GM19043 (cell line): ENCODE data around the gene FHIP1A.
"Not testable (repeated sequence)": the region's sequence is repeated elsewhere in the genome, so short reads cannot be mapped to it uniquely, and the experiment has no call there.

ENCODE experiments used
- ATAC-seq: cut with Tn5 transposase; IDR thresholded peaks from one replicate; pipeline ENCODE4 v1.9.1; 2021; ENCODE audit warnings: low read depth; ENCODE audit not compliant: unreplicated experiment

The FHIP1A gene

DNA sequence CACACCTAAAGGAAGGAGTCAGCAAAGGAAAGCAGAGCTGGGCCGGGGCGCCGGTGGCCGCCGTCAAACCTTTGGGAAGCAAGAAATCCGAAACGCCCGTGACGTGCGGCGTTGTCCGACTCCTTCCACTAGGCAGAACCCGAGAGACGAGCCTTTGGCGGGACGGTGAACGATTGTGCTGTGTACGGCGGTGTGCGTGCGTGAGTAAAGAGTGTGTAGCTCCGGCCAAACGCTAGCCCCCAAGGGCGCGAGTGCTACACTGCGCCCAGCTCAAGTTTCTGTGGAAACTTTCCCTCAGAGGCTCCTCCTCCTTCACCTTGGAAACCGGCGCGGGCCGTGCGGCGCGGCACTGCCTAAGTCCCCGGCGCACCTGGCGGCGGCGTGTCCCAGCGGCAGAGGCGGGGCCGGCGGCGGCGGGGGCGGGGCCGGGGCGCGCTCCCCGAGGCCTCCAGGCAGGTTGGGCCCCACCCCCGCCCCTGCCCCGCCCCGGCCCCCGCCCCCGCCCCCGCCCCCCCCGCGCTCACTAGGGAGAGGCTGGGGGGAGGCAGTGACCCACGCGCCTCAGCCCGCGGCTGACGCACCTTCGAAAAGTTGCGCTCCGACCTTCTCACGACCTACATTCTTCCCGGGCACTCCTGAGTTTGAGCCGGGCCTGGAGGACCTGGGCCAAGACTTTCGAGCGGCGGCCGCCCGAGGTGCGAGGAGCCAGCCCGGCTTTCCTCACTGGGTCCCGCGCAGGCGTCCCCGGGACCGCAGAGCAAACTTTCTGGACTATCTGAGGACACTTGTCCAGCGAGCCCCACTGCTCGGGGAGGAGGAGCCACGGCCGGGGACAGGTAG lies at the start of gene FHIP1A:
TSS of gene FHIP1A (plus strand) at position 547 of the 840 bp plus-strand sequence. CDS start 157,084 bp downstream, outside the sequence.
- ATAC-seq = peak; percentile 67

DNA sequence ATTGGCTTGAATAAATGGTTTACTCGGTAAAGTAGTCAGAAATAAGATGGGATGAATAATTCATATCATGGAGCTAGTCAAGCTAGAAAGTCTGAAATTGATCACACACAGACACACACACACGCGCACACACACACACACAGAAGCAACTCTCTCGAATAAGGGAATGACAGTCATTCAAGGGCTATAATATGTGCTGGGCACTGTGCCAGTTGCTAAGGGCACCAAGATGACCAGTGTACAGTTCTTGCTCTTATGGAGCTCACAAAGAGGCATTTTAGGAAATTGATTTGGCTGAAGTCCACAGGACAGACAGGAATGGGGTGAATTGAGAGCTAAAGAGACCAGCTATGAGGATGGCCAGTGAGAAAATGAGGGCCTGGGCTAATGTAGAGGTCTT lies 49.4 kb upstream of the FHIP1A start:
- ATAC-seq = no peak

DNA sequence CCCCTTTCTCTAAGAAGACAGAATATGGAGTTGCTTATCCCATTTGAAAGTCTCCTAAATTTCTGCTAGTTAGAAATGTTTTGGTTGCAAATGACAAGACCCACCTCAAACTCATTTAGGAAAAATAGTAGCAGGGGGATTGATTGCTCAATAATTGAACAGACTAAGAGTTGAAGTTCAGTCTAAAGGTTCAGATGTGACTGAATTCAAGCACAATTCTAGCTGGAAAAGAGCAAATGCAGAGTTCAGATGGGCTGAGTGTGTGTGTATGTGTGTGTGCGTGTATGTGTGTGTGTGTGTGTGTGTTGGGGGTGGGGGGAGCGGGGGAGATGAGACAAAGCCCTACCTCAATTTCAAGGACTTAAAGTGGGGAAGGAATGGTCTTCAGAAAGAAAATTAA lies 47.9 kb upstream of the FHIP1A start:
- no peak for ATAC-seq

DNA sequence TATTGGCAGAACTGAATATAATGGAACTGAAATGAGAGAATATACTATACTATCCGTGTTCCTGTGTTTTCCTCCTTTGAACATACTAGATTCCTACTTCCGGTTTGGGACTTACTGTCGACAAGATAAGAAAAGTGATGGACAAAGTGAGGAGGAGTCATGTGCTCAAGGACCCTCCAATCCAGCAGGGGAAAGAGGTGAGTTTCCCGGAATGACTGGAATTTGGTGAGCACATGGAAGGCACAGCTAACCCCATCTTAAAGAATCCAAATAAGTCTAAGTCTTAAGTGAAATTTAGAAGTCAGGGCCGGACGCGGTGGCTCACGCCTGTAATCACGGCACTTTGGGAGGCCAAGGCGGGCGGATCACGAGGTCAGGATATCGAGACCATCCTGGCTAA lies 47.0 kb upstream of the FHIP1A start:
- ATAC-seq = no peak

DNA sequence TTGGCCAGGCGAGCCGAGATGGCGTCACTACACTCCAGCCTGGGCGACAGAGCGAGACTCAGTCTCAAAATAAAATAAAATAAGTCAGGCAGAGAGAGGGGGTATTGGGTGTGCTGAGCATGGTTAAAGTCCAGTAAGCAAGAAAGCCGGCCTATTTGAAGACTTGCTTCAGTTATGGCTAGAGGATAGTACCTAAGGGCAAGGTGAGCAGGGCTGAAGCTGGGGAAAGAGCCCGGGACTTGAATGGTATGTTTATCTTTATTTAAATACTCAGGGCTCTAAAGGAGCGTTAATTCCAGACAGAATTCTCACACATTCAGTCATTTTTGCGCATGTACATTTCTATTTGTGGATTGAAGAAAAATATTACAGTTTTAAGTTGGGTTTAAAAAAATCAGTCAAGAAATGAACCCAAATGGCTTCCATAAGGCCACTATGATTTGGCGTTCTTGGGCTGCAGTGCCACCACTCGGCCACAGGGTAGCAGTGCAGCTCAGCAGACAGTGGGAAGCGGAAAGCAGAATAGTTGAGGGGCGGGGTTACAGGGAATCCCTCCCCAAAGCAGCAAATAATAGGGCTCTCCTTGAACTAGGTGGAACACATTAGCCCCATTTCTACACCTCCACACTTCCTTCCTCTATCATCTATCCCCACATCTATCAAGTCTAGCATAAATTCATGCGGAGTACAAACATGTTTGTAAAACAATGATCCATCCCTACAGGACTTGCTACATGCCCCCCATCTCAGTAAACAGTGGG lies 46.4 kb upstream of the FHIP1A start:
- peak; percentile 98 for ATAC-seq

DNA sequence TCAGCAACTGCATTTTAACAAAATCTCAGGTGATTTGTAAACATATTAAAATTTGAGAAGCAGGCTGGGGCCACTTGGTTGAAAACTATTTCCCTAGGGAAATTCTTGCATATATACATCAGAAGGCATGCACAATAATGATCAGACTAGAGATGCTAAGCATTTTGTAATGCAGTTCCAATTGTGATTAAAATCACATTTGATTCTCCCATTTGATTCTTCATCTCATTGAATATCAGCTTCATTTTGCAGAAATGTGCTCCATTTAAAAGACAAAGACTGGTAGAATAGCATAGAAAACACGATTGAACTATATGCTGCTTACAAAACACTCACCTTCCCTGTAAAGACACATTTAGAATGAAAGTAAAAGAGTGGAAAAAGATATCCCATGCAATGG lies 32.4 kb upstream of the FHIP1A start:
- ATAC-seq = no peak

DNA sequence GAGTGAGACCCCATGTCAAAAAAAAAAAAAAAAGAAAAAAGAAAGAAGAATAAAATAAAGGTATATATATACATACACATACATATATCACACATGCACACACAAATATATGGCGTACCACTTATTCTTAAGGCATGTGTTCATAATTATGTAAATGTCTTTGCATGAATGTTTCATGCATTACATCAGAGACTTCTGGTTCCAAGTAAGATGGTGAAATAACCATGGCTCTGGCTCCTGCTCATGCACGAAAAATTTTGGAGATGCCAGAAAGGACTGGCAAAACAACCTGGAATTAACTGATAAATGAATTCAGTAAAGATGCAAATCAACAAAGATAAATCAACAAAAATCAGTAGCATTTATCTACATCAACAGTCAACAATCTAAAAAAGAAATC lies 19.7 kb upstream of the FHIP1A start:
- no peak for ATAC-seq

DNA sequence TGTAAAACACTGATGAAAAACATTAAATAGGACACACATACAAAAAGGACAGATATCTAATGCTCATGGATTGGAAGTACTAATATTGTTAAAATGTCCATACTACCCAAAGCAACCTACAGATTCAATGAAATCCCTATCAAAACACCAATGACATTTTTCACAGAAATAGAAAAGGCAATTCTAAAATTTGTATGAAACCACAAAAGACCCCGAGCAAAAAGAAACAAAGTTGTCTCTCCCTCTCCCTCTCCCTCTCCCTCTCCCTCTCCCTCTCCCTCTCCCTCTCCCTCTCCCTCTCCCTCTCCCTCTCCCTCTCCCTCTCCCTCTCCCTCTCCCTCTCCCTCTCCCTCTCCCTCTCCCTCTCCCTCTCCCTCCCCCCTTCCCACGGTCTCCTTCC lies 19.2 kb upstream of the FHIP1A start:
- ATAC-seq = not testable (repeated sequence)

DNA sequence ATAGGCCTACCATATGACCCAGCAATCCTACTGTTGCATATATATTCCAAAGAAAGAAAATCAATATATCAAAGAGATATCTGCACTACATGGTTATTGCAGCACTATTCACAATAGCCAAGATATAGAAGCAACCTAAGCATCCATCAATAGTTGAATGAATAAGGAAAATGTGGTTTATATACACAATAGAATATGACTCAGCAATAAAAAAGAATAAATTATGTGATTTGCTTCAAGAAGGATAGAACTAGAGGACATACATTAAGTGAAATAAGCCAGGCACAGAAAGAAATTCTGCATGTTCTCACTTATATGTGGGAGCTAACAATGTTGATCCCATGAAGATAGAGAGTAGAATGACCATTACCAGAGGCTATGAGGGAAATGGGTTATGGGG lies 13.1 kb upstream of the FHIP1A start:
- ATAC-seq = no peak

DNA sequence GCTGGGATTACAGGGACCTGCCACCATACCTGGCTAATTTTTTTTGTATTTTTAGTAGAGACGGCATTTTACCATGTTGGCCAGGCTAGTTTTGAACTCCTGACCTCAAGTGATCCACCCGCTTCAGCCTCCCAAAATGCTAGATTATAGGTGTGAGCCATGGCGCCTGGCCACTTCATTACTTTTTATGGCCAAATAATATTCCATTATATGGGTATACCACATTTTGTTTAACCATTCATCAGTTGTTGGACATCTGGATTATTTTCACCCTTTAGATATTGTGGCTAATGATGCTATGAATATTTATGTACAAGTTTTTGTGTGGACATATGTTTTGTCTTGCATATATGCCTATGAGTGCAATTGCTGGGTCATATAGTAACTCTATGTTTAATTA lies 8.6 kb upstream of the FHIP1A start:
- no peak for ATAC-seq

DNA sequence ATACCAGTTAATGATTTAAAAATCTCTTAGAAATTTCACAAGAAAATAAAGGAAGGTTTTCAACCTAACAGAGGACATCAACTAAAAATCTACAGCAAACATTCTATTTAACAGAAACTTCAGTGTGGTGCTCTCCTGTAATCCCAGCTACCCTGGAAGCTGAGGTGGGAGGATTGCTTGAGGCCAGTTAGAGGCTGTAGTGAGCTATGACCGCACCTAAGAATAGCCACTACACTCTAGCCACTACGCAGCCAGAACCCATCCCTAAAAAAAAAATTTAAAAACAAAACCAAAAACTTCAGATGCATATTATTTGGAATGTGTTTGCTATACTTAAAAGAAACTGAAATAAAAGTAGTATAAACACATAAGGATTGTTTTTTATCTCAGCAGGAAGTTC lies 7.2 kb upstream of the FHIP1A start:
- no peak for ATAC-seq

DNA sequence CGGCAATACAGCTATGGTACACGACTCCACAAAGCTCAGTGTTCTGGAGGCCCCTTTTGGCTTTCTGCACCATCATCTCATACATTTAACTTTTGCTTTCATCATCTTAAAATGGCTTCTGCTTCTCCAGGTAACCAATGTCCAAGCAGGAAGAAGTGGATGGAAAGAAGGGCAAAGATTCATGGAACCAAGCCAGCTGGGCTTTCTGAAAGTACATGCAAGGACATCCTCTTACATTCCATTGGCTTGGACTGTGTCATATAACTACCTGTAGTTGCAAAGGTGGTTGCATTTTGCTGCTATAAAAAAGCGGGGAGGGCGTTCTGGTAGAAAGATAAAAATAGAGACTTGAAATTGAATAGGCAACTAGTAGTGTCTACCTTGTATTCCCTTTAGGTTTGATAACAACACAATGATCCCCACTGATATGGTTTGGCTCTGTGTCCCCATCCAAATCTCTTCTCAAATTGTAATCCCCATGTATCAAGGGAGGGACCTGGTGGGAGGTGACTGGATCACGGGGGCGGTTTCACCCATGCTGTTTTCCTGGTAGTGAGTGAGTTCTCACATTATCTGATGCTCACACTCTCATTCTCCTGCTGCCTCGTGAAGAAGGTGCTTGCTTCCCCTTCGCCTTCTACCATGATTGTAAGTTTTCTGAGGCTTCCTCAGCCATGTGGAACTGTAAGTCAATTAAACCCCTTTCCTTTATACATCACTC lies 6.7 kb upstream of the FHIP1A start:
- ATAC-seq = no peak

DNA sequence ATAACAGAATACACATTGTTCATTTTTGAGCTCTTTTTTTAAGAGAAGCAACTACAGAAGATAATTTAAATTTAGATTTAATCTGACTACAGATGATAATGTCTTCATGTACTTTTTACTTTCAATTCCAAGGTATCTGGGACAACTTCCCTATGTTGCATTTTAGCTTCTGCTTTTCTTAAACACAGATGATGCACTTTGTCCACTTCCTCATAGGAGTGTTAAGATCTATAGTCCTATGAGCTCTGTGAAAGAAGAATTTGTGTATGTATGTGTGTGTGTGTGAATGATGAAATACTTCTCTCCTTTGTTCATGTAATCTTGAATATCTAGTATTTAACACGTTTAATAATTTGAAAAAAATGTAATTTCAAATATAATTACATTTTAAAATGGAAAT lies 5.3 kb upstream of the FHIP1A start:
- ATAC-seq = no peak

DNA sequence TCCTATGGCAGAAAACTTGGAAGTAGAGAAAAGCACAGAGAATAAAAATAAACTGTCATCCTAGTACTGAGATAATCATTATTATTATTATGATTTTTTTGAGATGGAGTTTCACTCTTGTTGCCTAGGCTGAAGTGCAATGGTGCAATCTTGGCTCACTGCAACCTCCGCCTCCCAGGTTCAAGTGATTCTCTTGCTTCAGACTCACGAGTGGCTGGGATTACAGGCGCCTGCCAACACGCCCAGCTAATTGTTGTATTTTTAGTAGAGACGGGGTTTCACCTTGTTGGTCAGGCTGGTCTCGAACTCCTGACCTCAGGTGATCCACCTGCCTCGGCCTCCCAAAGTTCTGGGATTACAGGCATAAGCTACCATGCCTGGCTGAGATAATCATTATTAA lies 4.2 kb upstream of the FHIP1A start:
- ATAC-seq = not testable (repeated sequence)

DNA sequence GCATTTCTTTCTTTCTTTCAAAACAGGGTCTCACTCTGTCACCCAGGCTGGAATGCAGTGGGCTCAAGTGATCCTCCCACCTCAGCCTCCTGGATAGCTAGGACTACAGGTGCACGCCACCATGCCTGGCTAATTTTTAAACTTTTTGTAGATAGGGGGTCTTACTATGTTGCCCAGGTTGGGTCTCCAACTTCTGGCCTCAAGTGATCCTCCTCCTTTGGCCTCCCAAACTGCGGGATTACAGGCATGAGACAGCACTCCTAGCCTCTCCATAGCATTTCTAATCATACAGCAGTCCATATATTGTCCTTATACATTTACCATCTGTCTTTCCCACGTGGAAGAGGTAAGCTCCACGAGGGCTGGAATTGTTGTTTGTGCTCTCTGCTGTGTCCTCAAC lies 2.0 kb upstream of the FHIP1A start:
- ATAC-seq = no peak

DNA sequence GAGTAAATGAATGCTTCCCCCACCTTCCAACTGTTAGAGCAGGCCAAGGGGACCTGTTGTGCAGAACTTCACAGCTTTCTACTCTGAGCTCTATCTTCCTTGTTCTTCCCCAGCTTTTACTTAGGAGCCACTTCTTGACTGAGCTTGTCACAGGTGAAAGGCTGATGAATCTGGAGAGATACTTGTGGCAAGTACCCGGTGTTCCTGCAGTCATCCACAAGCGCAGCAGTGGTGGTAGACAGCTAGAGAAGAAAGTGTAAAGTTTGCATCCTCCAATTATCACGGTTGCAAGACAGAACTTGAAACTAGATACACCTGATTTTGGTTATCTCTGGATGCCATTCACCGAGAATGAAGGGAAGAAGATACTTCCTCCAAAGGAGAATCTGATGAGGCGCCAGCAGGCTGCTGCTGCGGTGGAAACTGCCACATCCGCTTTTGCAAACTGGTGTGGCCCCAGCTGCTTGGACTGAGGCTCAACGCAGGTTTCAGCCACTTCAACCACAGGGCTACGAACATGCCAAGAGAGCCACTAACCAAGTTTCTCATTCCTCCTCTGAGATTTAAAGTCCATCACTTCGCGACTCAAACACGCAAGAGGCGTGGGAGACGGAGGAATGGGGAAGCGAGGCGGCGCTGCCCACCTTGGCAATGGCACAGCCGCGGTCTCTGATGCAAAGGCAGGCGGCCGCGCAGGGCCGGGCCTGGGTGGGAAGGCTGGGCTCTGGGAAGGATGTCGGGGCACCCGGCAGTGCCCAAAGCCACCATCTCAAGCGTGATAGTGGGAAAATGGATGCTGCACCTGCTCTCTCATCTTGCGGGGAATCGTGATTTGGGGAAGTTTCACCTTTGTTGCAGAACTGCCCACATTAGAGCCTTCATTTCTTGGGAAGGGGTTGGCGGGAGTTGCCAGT lies 1.3 kb upstream of the FHIP1A start:
- ATAC-seq = peak; percentile 83

DNA sequence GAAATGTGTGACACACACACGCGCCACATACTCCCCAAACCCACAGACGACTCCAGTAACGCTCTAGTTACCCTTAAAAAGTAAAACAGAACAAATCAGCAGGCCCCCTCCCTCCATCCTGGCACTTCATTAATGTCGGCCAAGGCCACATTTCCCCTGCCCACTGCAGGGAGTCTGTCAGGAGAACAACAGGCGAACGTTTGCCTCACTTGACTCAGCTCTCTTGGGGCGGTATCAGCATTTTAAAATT lies 671 bp upstream of the FHIP1A start:
- ATAC-seq = peak; percentile 2

DNA sequence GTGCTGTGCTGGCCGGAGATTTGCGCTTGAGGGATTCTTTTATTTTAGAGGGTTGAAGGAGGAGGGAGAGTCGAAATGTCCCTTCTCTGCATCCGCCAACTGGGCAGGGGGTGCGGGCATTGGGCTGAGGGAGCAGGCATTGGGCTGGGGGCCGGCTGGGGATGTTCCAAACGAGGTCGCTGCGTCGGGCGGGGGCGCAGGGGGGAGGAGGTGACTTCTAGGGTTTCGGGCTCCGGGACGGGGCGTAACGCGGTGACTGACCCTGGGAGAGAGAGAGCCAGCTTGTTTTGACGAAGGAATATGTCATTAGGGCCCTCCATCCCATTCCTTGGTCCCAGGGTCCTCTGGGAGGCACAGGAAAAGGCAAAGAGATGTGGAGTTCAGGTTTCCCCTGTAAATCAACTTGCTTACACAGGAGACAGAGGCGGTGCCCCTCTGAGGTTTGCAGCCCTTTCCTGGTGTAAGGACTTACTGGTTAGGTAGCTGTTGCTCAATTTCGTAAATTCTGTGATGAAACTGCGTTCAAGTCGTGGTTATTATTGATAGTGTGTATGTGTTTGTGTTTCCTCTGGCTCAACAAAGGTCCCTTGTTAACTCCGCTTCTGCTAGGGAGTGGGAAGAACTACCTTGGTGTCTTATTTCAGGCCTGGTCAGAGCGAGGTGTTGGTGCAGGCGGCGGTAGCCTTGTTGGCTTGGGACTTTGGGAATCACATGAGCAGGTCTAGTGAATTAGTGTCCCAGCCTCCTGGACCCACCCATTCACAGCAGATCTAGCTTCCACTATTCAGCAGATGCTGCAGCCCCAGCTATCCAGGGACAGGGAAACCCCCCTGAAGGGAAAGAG lies 716 bp downstream of the FHIP1A start:
- no peak for ATAC-seq

DNA sequence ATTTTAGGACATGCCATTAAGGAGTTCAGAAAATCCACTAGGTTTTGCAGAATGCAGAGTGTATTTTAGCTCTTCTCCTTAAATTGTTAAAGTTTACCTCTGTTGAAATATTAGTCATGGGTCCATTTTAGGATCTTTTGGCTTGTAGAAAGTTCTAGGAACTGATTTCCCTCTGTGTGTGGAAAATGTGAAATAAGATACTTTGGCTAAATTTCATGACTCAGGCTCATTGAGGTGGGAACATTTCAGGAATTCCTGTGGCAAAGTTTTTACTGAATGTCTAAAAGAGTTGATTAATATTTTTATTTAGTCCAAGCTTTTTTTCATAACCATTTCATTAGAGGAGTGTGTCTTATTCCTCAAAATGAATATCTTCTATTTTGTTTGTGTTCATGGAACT lies 7.0 kb downstream of the FHIP1A start:
- no peak for ATAC-seq

DNA sequence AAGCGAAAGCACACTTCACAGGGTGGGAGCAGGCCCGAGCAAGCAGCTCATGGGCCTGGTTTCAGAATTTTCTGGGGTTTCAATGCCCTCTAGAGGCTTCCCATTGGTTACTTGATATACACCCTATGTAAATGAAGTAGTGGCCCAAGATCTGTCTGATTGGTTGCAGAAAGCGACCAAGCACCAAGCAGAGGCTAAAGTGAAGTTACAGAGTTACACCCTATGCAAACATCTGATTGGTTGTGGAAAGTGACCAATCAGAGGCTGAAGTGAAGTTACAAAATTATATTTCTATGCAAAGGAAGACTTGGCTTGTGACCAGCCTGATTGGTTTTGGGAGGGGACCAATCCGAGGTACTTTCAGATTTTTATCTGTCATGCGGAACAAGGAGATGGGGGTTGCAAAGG lies 8.2 kb downstream of the FHIP1A start:
- ATAC-seq = no peak
